WTC11 (cell line): Measurements from ENCODE around the gene AIF1. TPM values are rescaled to one million over a fixed set of nuclear protein-coding genes. Genes with fewer than 3 reads are reported as not detected.

Source experiments
- ATAC-seq: fragments of 200-7000 bp; cut with Tn5 transposase; 2 replicates; pipeline ENCODE4 v1.10.0; 2021; ENCODE audit warnings: mild to moderate bottlenecking, moderate library complexity
- Bru-seq: library from RNA; stranded (reverse); fragments of 400-500 nt; gene quantifications from one replicate; lab custom pipeline; 2021; lab: Mats Ljungman, UMichigan
- CTCF ChIA-PET: fragments of 300-600 bp; sonication (Branson Sonifier 250); formaldehyde crosslinking; loops from one replicate; lab custom pipeline; 2021; ENCODE audit warnings: antibody characterized with exemption; lab: Charles Lee
- POLR2A ChIA-PET: fragments of 350-600 bp; sonication (Branson Sonifier 250); formaldehyde crosslinking; loops from one replicate; lab custom pipeline; 2021; ENCODE audit warnings: antibody characterized with exemption; lab: Charles Lee
- DNase-seq: peaks from one replicate; pipeline ENCODE4 v3.0.0; 2021; ENCODE audit warnings: low spot score
- H3K27ac Mint-ChIP-seq: 2 replicates; pipeline ENCODE4 v1.8.0; 2021; ENCODE audit warnings: mixed read lengths
- H3K27me3 Mint-ChIP-seq: 2 replicates; pipeline ENCODE4 v1.8.0; 2021; ENCODE audit warnings: low read depth, mild to moderate bottlenecking, moderate library complexity, mixed read lengths
- H3K36me3 Mint-ChIP-seq: 2 replicates; pipeline ENCODE4 v1.8.0; 2021; ENCODE audit warnings: mixed read lengths
- H3K4me1 Mint-ChIP-seq: 2 replicates; pipeline ENCODE4 v1.8.0; 2022; ENCODE audit warnings: mixed read lengths
- H3K4me3 Mint-ChIP-seq: 2 replicates; pipeline ENCODE4 v1.8.0; 2021; ENCODE audit warnings: mild to moderate bottlenecking, moderate library complexity, mixed read lengths
- H3K9me3 Mint-ChIP-seq: 2 replicates; pipeline ENCODE4 v1.8.0; 2021; ENCODE audit warnings: mixed read lengths
- AR ChIP-seq: fragments of 250-450 bp; sonication (Bioruptor Pico); IDR thresholded peaks from 2 replicates; pipeline ENCODE4 v1.9.0; 2021; ENCODE audit warnings: mild to moderate bottlenecking
- ATF2 ChIP-seq: sonication (generic); formaldehyde crosslinking; IDR thresholded peaks from 2 replicates; pipeline ENCODE4 v1.8.1; 2022; ENCODE audit warnings: low read depth, missing genetic modification reagents, borderline replicate concordance
- CDX4 ChIP-seq: fragments of 250-450 bp; sonication (Bioruptor Pico); IDR thresholded peaks from 2 replicates; pipeline ENCODE4 v1.9.0; 2021; ENCODE audit warnings: moderate library complexity, mild to moderate bottlenecking, inconsistent platforms, borderline replicate concordance
- FOXJ3 ChIP-seq: sonication (generic); formaldehyde crosslinking; IDR thresholded peaks from 2 replicates; pipeline ENCODE4 v1.9.0; 2021; ENCODE audit warnings: missing genetic modification reagents, mild to moderate bottlenecking, borderline replicate concordance
- GTF2I ChIP-seq: fragments of 250-450 bp; sonication (Bioruptor Pico); conservative IDR thresholded peaks from 2 replicates; pipeline ENCODE4 v1.4.0; 2021; ENCODE audit warnings: mild to moderate bottlenecking
- MAX ChIP-seq: sonication (generic); formaldehyde crosslinking; IDR thresholded peaks from 2 replicates; pipeline ENCODE4 v1.8.0; 2022; ENCODE audit warnings: mild to moderate bottlenecking, missing genetic modification reagents
- OVOL2 ChIP-seq: fragments of 250-450 bp; sonication (Bioruptor Pico); IDR thresholded peaks from 2 replicates; pipeline ENCODE4 v1.9.0; 2021; ENCODE audit warnings: mild to moderate bottlenecking, borderline replicate concordance
- PRRX2 ChIP-seq: fragments of 250-450 bp; sonication (Bioruptor Pico); IDR thresholded peaks from 2 replicates; pipeline ENCODE4 v1.8.0; 2021; ENCODE audit warnings: mild to moderate bottlenecking
- RELA ChIP-seq: sonication (generic); formaldehyde crosslinking; IDR thresholded peaks from 2 replicates; pipeline ENCODE4 v1.8.1; 2022; ENCODE audit warnings: missing genetic modification reagents, mild to moderate bottlenecking, borderline replicate concordance
- RORB ChIP-seq: fragments of 250-450 bp; sonication (Bioruptor Pico); IDR thresholded peaks from 2 replicates; pipeline ENCODE4 v1.9.0; 2021; ENCODE audit warnings: mild to moderate bottlenecking
- TCF7 ChIP-seq: sonication (generic); formaldehyde crosslinking; IDR thresholded peaks from 2 replicates; pipeline ENCODE4 v1.8.0; 2022; ENCODE audit warnings: mild to moderate bottlenecking, low read depth, missing genetic modification reagents, moderate library complexity
- TEAD4 ChIP-seq: sonication (generic); formaldehyde crosslinking; IDR thresholded peaks from 2 replicates; pipeline ENCODE4 v1.8.0; 2022; ENCODE audit warnings: mild to moderate bottlenecking, missing genetic modification reagents
- ZNF263 ChIP-seq: sonication (generic); formaldehyde crosslinking; IDR thresholded peaks from 2 replicates; pipeline ENCODE4 v1.8.1; 2022; ENCODE audit warnings: low read depth, mild to moderate bottlenecking, moderate library complexity, missing genetic modification reagents
- long read RNA-seq, 3 experiments: library from RNA in 1 of 3; library from capped mRNA in 1 of 3; library from polyadenylated mRNA in 1 of 3; unstranded in 2 of 3; stranded (forward) in 1 of 3; transcript quantifications; one replicate each; pipeline ENCODE4 v2.0.0, GENCODE V29; 2021
- total RNA-seq: library from RNA; stranded (reverse); gene quantifications from 3 replicates; pipeline ENCODE4 v1.2.3, GENCODE V29; 2021

Gene AIF1
- total RNA-seq (5.4 to 8.5 TPM (median 7.1 TPM) in 3 replicates), Bru-seq, nascent RNA (percentile 55 among the genes with signal in this experiment)
- long read RNA-seq, experiment 1, partial matches to known transcripts, result 2 of 7 reads
- long read RNA-seq, experiment 1, other reads (novel, unspliced or antisense), result 0 of 7 reads
- long read RNA-seq, experiment 2, transcript AIF1-202 (3 exons, 524 nt), result major isoform, 15 of 20 reads
- long read RNA-seq, experiment 2, partial matches to known transcripts, result 2 of 20 reads
- long read RNA-seq, experiment 2, other reads (novel, unspliced or antisense), result 1 of 20 reads
- long read RNA-seq, experiment 3, partial matches to known transcripts, result 1 of 2 reads
- long read RNA-seq, experiment 3, other reads (novel, unspliced or antisense), result 1 of 2 reads

- ATAC-seq, result no peak
- POLR2A ChIA-PET, result no interaction called here
- peaks cover 6% of the 10 kb centered on the region; the same call in 1 of the 2 replicates for H3K27me3 Mint-ChIP-seq
- no peak for TF ChIP-seq ZNF263 (CRISPR knock-in tag)
- TF ChIP-seq, all 79 proteins: peak for 0
- Mint-ChIP-seq H3K4me1 (peaks cover 26% of the 10 kb centered on the region), H3K36me3 (no peaks in the 10 kb centered on the region), H3K9me3 (no peaks in the 10 kb centered on the region), H3K27ac (peak within 1 kb of the TSS; percentile 68), H3K4me3 (no peak within 1 kb of the TSS)
- DNase-seq, result no peak
- CTCF ChIA-PET, result interaction anchor here (0.6 to 3.5 kb wide), 7 partner anchors 16 to 118 kb away, joined by 3 to 24 read pairs (median 3); partner anchors contain the start of genes ATP6V1G2, LST1 and NFKBIL1
Observed at GRCh38 chr6:31614684-31615578, at the start of gene AIF1. AIF1 (plus strand) TSS chr6:31615234; CDS start chr6:31615330, 96 bp downstream.

GRCh38 chr6:31567531-31568370 lies 47.3 kb upstream of the AIF1 start:
- TF ChIP-seq AR, result no peak
- TF ChIP-seq OVOL2 (CRISPR knock-in tag), result no peak
- no peak for TF ChIP-seq MAX (CRISPR knock-in tag)
- TF ChIP-seq ATF2 (CRISPR knock-in tag), result no peak
- no peak for TF ChIP-seq PRRX2
- no peak for TF ChIP-seq CDX4 (CRISPR knock-in tag)
- no peak for TF ChIP-seq RORB
- peak overlapping the region; percentile 42 for H3K27ac Mint-ChIP-seq
- POLR2A ChIA-PET, result interaction anchor here (1.0 kb wide), 1 partner anchor 21 kb away, joined by 5 read pairs; the partner anchor contains the start of genes ATP6V1G2 and NFKBIL1
- CTCF ChIA-PET, result interaction anchor here (1.1 to 3.8 kb wide), 5 partner anchors 13 to 30 kb away, joined by 3 to 36 read pairs (median 4); partner anchors contain the start of genes ATP6V1G2, LST1, LTB and NCR3
- DNase-seq (no peak), ATAC-seq (peak; percentile 80)
- H3K4me3 Mint-ChIP-seq, result no peak overlapping the region
- H3K27me3 Mint-ChIP-seq, result peaks cover under 1% of the 10 kb centered on the region; the same call in 1 of the 2 replicates
- H3K9me3 Mint-ChIP-seq, result no peaks in the 10 kb centered on the region
- peaks cover 7% of the 10 kb centered on the region for H3K4me1 Mint-ChIP-seq
- no peaks in the 10 kb centered on the region for H3K36me3 Mint-ChIP-seq

- DNase-seq (no peak), ATAC-seq (no peak)
- no peak overlapping the region for H3K4me3 Mint-ChIP-seq
- peaks cover 5% of the 10 kb centered on the region for H3K27me3 Mint-ChIP-seq
- H3K9me3 Mint-ChIP-seq, result no peaks in the 10 kb centered on the region
- TF ChIP-seq FOXJ3 (no peak), RELA (no peak), GTF2I (CRISPR knock-in tag) (no peak), TCF7 (CRISPR knock-in tag) (no peak), TEAD4 (CRISPR knock-in tag) (no peak), ATF2 (CRISPR knock-in tag) (no peak)
- ChIA-PET CTCF (interaction anchor here (1.1 to 3.8 kb wide), 5 partner anchors 13 to 30 kb away, joined by 3 to 36 read pairs (median 6); partner anchors contain the start of genes ATP6V1G2, LST1 and LTB), POLR2A (interaction anchor here (1.0 kb wide), 1 partner anchor 22 kb away, joined by 5 read pairs; the partner anchor contains the start of genes ATP6V1G2 and NFKBIL1)
- peaks cover 8% of the 10 kb centered on the region for H3K4me1 Mint-ChIP-seq
- H3K36me3 Mint-ChIP-seq, result no peaks in the 10 kb centered on the region
- H3K27ac Mint-ChIP-seq, result no peak overlapping the region
Observed at GRCh38 chr6:31568537-31568961, 46.5 kb upstream of the AIF1 start.
